BE2C (cell line): ENCODE data around the gene RALGDS.

ENCODE experiments used
- DNase-seq: peaks from one replicate; pipeline ENCODE4 v3.0.0-alpha.2; 2020
- H3K27me3 ChIP-seq: fragments of 250-450 bp; sonication (Bioruptor Pico); 2 replicates; pipeline ENCODE4 v1.5.1; 2020; ENCODE audit warnings: mild to moderate bottlenecking
- H3K36me3 ChIP-seq: fragments of 250-450 bp; sonication (Bioruptor Pico); 2 replicates; pipeline ENCODE4 v1.5.1; 2020; ENCODE audit warnings: mild to moderate bottlenecking
- H3K4me1 ChIP-seq: fragments of 250-450 bp; sonication (Bioruptor Pico); 2 replicates; pipeline ENCODE4 v1.5.1; 2020
- H3K4me3 ChIP-seq: 2 replicates; pipeline ENCODE4 v1.5.1; 2011; ENCODE audit warnings: low read depth, low read length
- H3K9me3 ChIP-seq: fragments of 250-450 bp; sonication (Bioruptor Pico); 2 replicates; pipeline ENCODE4 v1.5.1; 2020
- TF ChIP-seq, protein P1 (sequence below): IDR thresholded peaks from 2 replicates; pipeline ENCODE4 v1.5.1; 2012; ENCODE audit warnings: mild to moderate bottlenecking, low read depth, low read length

Gene RALGDS

DNA sequence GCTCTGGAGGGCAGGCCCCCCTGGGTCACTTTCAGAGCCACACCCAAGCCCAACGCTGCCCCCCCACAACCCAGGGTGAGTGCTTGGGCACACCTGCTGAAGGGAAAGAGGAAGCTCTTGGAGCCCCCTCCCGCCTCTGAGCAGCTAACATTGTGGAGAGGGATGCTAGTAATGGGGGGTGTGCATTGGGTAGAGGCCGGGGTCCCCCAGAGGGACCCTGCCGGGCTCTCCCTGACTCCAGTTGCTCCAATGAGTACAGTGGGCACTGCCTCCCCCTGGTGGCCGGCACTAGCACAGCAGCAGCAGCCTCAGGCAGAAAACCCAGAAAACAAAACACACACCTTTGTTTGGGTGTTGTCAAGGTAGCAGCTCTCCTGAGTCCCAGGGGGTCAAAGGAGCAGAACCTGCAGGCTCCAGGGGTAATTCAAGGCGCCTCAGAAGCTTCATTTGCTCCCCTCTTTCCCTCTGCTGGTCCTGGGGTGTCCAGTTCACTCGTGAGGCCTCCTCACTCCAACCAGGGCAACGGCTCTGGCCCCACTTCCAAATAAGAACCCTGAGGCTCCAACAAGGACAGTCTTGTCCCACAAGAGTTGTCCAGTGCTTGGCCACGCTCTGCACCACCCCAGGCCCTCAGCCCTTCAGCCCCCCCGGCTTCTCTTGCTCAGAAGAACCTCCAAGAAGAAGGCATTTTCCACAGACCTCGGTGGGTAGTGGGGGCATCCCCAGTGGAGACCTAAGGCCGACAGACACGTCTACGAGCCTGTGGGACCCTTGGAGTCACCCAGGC is 26.6 kb upstream of the RALGDS start:
- Histone ChIP-seq H3K36me3 (no peaks in the 10 kb centered on the region), H3K9me3 (no peaks in the 10 kb centered on the region), H3K4me1 (peaks cover 20% of the 10 kb centered on the region), H3K27me3 (no peaks in the 10 kb centered on the region), H3K4me3 (peak overlapping the region; percentile 69)
- TF ChIP-seq, protein P1, sequence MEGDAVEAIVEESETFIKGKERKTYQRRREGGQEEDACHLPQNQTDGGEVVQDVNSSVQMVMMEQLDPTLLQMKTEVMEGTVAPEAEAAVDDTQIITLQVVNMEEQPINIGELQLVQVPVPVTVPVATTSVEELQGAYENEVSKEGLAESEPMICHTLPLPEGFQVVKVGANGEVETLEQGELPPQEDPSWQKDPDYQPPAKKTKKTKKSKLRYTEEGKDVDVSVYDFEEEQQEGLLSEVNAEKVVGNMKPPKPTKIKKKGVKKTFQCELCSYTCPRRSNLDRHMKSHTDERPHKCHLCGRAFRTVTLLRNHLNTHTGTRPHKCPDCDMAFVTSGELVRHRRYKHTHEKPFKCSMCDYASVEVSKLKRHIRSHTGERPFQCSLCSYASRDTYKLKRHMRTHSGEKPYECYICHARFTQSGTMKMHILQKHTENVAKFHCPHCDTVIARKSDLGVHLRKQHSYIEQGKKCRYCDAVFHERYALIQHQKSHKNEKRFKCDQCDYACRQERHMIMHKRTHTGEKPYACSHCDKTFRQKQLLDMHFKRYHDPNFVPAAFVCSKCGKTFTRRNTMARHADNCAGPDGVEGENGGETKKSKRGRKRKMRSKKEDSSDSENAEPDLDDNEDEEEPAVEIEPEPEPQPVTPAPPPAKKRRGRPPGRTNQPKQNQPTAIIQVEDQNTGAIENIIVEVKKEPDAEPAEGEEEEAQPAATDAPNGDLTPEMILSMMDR, result peak; percentile 97
- peak; percentile 86 for DNase-seq

DNA sequence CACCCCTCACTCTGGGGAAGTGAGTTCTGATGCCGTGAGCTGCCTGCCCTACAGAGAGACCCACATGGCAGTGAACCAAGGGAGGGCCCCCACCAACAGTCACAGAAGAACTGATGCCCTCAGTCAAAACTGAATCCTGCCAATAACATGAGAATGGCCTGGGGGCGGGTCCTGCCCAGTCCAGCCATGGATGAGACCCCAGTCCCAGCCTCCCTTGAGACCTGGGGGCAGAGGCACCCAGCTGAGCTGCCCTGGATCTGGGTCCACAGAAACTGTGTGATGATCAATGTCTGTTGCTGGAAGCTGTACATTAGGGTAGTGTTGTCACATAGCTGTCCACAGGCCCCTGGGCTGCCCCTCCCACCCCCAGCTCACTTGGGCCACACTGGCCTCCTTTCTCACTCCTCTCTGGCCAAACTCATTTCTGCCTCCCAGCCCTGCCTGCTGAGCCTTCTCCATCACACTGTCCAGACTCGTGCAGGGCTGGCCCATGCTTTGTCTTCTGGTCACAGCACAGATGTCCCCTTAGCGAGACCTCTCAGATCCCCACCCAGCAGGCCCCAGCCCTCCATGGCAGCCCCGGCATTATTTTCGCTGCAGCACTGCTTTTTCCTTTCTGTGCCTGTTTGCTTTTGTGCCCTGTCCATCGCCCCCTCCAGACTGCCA is 25.8 kb upstream of the RALGDS start:
- DNase-seq, result no peak
- Histone ChIP-seq H3K9me3 (no peaks in the 10 kb centered on the region), H3K4me3 (peak overlapping the region; percentile 69; the same call in 1 of the 2 replicates), H3K36me3 (no peaks in the 10 kb centered on the region), H3K27me3 (no peaks in the 10 kb centered on the region), H3K4me1 (peaks cover 27% of the 10 kb centered on the region)
- TF ChIP-seq, protein P1, result no peak

DNA sequence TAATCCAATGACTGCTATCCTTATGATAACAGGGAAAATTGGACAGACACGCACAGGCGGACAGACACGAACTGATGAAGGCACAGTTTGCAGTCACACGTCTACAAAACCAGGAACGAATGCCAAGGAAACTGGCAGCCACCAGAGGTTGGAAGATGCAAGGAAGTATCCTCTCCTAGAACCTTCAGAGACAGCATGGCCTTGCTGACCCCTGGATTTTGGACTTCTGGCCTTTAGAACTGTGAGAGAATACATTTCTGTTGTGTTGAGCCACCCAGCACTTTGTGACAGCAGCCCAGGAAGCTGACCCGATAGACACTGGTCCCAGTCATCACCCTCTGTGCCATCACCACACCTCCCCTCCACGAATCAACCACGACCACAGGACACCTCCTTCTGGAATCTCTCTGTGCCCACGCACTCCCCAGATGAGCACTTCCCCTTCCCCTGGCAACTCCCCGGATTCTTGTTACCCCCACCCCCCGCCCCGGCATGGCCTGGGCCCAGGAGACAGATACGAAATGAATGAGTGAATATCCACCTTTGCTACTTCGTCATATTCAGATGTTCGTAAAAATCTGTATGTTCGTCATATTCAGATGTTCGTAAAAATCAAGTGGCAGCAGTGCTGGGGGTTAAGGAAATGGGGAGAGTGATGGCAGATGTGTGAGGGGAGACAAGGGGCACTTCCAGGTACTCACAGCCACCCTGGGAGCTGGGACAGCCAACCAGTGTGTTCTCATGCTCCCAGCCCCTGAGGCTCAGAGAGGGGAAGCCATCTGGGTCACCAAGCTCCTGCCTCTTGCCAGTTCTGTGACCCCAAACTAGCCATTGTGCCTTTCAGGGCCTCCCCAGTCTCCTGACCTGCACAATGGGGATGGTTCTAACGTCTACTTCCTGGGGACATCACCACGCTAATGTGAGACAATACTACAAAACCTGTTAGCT is 24.1 kb upstream of the RALGDS start:
- H3K36me3 ChIP-seq, result no peaks in the 10 kb centered on the region
- H3K4me3 ChIP-seq, result peak overlapping the region; percentile 43
- H3K27me3 ChIP-seq, result no peaks in the 10 kb centered on the region
- no peaks in the 10 kb centered on the region for H3K9me3 ChIP-seq
- no peak for DNase-seq
- peaks cover 42% of the 10 kb centered on the region for H3K4me1 ChIP-seq
- TF ChIP-seq, protein P1, result no peak

DNA sequence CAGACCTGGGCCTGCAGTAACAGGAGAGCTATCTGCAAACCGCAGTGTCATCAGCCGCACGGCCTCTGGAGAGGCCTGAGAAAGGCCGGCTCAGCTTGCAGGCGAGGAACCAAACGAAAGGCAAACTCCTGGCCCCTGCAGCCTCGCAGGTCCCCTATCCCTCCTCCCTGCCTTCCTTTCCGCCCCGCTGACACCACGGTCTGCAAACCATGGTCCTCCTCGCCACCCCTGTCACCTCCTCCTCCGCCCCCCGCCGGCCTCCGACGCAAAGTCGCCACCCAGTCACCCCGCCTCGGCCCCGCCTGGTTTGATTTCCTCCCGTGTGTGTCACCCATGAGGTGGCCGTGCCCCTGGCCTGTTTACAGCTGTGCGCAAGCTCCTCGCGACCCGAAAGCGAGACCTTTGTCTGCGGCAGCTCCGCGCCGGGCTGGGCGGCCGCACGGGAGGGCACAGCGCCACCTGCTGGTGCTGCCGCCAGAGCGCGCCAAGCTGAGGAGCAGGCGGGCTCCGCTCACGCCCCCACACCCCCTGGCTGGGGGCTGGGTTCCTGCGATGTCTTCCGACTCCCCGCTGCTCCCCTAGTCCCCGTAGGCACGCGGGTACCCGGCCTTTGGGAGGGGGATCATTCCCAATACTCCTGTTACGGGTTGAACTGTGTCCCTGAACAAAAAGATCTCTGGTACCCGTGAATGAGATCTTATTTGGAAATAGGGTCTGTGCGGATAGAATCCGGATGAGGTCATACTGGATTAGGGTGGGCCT is 23.3 kb upstream of the RALGDS start:
- Histone ChIP-seq H3K27me3 (no peaks in the 10 kb centered on the region), H3K36me3 (no peaks in the 10 kb centered on the region), H3K4me1 (peaks cover 43% of the 10 kb centered on the region), H3K4me3 (peak overlapping the region; percentile 43), H3K9me3 (no peaks in the 10 kb centered on the region)
- TF ChIP-seq, protein P1, result peak; percentile 93
- DNase-seq, result peak; percentile 88

DNA sequence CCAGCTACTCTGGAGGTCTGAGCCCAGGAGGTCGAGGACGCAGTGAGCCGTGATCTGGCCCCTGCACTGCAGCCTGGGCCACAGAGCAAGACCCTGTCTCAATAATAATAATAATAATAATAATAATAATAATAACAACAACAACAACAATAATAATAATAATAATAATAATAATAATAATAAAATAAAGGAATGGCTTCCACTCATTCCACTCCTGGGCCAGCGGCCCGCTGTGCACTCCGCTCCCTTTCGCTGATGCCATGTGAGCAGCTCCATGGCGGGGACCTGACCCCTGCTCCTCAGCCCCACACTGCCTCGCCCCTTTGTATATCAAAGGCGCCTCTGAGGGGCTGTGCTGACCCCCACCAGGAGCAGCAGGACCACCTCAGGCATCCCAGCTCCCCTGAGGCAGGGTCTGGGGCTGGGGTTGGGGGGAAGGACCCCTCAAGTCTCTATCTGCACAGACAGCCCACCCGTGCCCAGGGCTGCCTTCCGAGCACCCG is 22.6 kb upstream of the RALGDS start:
- Histone ChIP-seq H3K4me3 (peak overlapping the region; percentile 43), H3K9me3 (no peaks in the 10 kb centered on the region), H3K27me3 (no peaks in the 10 kb centered on the region), H3K4me1 (peaks cover 45% of the 10 kb centered on the region), H3K36me3 (no peaks in the 10 kb centered on the region)
- no peak for DNase-seq
- TF ChIP-seq, protein P1, result no peak
